H1 (cell line): Measurements from ENCODE around the gene NFATC1. TPM values are rescaled to one million over a fixed set of nuclear protein-coding genes. Genes with fewer than 3 reads are reported as not detected.

Source experiments
- CTBP2 ChIP-seq: IDR thresholded peaks from 2 replicates; pipeline ENCODE4 v1.7.0; 2011; ENCODE audit warnings: borderline replicate concordance, mild to moderate bottlenecking, moderate library complexity, mixed read lengths, low read length; ENCODE audit not compliant: insufficient read depth, insufficient read length
- POLR2A ChIP-seq, 2 experiments: IDR thresholded peaks; 1 replicate in 1 of 2; 2 replicates in 1 of 2; pipeline ENCODE4 v1.6.1; 2011; ENCODE audit warnings: low read depth in 2 of 2, low read length in 2 of 2, mild to moderate bottlenecking in 2 of 2; ENCODE audit errors: control extremely low read depth in 1 of 2
- POLR2AphosphoS5 ChIP-seq: IDR thresholded peaks from 2 replicates; pipeline ENCODE4 v1.6.1; 2011; ENCODE audit warnings: low read depth, low read length
- RNF2 ChIP-seq: fragments of 200-900, 300-1000 bp; sonication (generic); IDR thresholded peaks from 2 replicates; pipeline ENCODE4 v1.7.1; 2016; ENCODE audit warnings: borderline replicate concordance, low read depth, mild to moderate bottlenecking, antibody characterized with exemption, low read length; ENCODE audit not compliant: poor library complexity, severe bottlenecking; ENCODE audit errors: missing control alignments
- RXRA ChIP-seq: IDR thresholded peaks from 2 replicates; pipeline ENCODE4 v1.6.1; 2011; ENCODE audit warnings: low read depth, mild to moderate bottlenecking, low read length, moderate library complexity; ENCODE audit not compliant: insufficient read depth
- SIN3A ChIP-seq, 2 experiments: IDR thresholded peaks in 1 of 2; conservative IDR thresholded peaks in 1 of 2; 2 replicates each; pipeline ENCODE4 v1.6.1; 2011 to 2012; ENCODE audit warnings: low read length in 2 of 2, improper control_type of control experiment in 1 of 2, low read depth in 1 of 2, mild to moderate bottlenecking in 1 of 2
- polyA plus RNA-seq, 7 experiments: library from polyadenylated mRNA; depleted of rRNA in 3 of 7; stranded (reverse) in 5 of 7; unstranded in 2 of 7; fragments of >200 nt in 5 of 7; fragments of 200-250 nt in 2 of 7; gene quantifications; 1 replicate in 5 of 7; 2 replicates in 1 of 7; 4 replicates in 1 of 7; pipeline versions ENCODE4 v1.2.1 to v1.2.3, GENCODE V29; 2011 to 2013; ENCODE audit warnings: missing spikeins in 2 of 7, mixed read lengths in 2 of 7
- total RNA-seq: library from RNA; stranded (reverse); fragmentation: NEBNext Ultra II Directional; extraction: Animal tissue kit (Norgen Biotek cat#: 25700); gene quantifications from 2 replicates; pipeline ENCODE4 v1.2.1, GENCODE V29; 2021
- TF ChIP-seq, protein P1 (sequence below): IDR thresholded peaks from 2 replicates; pipeline ENCODE4 v1.6.1; 2012; ENCODE audit warnings: inconsistent platforms

Gene NFATC1
- total and polyA plus RNA-seq, 2 of the 8 experiments (the other 6 are each of a cell fraction or from before 2014, with no cell fraction given) = 2.0 to 6.6 TPM

DNA sequence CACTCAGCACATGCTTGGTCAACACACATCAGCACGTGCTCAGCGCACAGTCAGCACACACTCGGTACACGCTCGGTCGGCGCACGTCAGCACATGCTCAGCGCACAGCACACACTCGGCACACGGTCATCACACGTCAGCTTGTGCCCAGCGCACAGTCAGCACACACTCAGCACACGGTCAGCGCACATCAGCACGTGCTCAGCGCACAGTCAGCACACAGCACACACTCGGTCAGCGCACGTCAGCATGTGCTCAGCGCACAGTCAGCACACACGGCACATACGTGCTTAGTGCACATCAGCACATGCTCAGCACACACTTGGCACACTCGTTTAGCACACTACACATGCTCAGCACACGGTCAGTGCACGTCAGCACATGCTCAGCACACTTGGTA is 49.7 kb upstream of the NFATC1 start (continued):
- TF ChIP-seq, protein P1, sequence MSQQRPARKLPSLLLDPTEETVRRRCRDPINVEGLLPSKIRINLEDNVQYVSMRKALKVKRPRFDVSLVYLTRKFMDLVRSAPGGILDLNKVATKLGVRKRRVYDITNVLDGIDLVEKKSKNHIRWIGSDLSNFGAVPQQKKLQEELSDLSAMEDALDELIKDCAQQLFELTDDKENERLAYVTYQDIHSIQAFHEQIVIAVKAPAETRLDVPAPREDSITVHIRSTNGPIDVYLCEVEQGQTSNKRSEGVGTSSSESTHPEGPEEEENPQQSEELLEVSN = no peak
- no peak for TF ChIP-seq CTBP2
- no peak for TF ChIP-seq POLR2A (IDR thresholded peaks at IDR 0.05; ENCODE audit: control extremely low read depth in 1 of 2, low read depth in 2 of 2, low read length in 2 of 2)
- TF ChIP-seq POLR2AphosphoS5 = no peak
- no peak for TF ChIP-seq SIN3A (conservative IDR thresholded peaks at IDR 0.05 in 1 of 2, IDR thresholded peaks at IDR 0.05 in 1 of 2; ENCODE audit: low read depth in 1 of 2, low read length in 2 of 2)
- no peak for TF ChIP-seq RXRA
- no peak for TF ChIP-seq RNF2
